ENCODE results near the gene CFTR.
"Not testable (repeated sequence)": the region's sequence is repeated elsewhere in the genome, so short reads cannot be mapped to it uniquely, and the experiment has no call there.

CFTR gene

DNA sequence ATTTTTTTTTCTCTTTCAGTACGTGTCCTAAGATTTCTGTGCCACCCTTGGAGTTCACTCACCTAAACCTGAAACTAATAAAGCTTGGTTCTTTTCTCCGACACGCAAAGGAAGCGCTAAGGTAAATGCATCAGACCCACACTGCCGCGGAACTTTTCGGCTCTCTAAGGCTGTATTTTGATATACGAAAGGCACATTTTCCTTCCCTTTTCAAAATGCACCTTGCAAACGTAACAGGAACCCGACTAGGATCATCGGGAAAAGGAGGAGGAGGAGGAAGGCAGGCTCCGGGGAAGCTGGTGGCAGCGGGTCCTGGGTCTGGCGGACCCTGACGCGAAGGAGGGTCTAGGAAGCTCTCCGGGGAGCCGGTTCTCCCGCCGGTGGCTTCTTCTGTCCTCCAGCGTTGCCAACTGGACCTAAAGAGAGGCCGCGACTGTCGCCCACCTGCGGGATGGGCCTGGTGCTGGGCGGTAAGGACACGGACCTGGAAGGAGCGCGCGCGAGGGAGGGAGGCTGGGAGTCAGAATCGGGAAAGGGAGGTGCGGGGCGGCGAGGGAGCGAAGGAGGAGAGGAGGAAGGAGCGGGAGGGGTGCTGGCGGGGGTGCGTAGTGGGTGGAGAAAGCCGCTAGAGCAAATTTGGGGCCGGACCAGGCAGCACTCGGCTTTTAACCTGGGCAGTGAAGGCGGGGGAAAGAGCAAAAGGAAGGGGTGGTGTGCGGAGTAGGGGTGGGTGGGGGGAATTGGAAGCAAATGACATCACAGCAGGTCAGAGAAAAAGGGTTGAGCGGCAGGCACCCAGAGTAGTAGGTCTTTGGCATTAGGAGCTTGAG, at the start of gene CFTR:
Gene CFTR (plus strand): TSS at position 801 of the 830 bp plus-strand sequence. CDS start 70 bp downstream, outside the sequence.
- peak; percentile 64 for DNase-seq

DNA sequence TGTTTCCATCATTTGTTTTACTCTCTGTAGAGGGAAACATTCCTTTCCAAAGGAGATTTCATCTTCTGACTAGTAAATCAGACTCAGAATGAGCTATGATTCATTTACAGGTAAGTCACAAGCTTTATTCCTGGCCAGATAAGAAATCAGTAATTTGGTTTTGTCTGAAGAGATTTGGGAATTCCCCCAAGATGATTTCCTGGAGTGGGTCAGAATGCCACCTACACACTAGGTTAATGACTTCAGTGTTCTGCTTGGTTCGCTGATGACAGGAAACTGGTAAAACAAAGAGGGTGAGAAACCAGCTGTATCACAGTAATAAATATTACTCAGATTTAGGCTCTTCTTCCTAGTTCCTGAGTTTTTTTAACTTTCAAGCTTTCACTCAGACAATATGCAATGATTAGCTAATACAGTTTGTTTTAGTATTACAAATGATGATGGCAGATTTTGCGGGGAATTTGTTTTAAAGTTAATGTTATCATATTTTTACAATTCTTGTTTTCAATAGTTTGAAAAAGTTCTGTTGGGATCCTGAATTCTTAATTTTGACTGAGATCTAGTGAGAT, 44.3 kb upstream of the CFTR start:
- DNase-seq = no peak

DNA sequence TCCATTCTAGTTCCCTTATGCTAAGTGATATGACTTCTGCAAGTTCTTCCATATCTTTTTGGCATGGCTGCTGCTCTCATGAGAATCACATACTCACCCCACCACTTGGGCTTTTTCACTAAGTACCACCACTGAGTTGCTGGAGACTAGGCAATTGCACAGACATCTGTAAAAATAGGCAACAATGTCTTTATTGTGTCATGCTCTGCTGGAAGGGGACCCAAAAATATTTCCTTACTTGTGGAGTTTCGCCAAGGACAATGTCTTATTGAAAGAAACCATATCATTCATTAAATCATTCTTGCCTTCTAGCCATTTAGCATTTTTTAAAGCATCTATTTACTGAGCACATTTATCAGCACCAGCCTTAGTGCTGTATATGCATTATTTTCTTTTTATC, 35.2 kb upstream of the CFTR start:
- no peak for DNase-seq

DNA sequence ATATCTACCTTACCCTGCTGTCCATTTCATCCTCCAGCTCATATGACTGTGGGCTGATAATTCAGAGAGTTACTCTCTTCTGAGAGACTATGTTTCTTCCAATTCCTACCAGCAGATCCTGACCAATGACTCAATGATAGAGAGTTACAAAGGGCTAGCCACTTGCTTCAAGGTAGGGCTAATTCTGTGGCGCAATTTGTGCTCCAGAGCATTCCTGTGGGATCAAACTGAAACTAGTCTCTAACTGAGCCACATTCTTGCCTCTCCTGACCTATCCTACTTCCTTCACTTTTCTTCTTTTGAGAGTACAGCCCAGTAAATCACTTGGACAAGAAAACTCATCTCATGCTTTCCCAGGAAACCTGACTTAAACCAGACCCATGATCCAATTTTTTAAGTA, 34.6 kb upstream of the CFTR start:
- peak; percentile 80 for DNase-seq

DNA sequence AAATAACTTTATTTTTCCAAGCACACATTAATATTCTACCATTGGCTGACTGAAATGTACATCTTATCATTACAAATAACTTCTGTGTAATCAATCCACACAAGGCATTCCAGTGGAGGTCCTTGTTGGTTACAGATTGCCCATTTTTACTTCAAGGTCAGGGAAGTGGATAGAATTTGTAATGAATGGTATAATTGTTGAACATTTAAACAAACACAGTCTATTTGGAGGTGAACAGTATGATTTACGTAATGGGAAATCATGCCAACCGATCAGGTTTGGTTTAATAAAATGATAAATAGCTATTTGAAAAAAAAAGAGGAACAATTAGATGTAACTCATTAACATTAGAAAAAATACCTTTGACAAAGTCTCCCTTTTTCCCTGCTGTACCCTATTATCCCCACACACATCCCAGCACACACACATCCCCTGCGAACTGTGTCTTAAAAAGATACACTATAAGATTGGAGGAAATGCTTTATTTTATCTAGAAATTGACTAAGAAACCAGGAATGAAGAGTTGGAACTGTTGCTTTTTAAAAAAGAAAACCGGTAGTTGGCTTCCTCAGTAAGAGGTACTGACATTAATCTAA, 33.5 kb upstream of the CFTR start:
- no peak for DNase-seq

DNA sequence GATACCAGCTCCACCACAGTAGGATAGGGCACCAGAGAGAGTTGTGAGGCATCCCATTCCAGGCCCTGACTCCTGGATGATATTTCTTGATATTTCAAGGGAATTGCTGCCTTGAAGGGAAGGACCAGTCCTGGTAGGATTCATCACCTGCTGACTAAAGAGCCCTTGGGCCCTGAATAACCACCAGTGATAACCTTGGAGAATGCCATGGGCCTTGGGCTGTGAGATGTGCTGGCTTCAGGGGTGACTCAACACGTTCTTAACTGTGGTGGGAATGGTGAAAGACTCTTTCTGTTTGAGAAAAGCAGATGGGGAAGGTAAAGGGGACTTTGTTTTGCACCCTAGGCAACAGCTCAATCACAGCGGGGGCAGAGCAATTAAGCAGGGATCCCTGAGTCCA, 31.2 kb upstream of the CFTR start:
- DNase-seq = peak; percentile 53

DNA sequence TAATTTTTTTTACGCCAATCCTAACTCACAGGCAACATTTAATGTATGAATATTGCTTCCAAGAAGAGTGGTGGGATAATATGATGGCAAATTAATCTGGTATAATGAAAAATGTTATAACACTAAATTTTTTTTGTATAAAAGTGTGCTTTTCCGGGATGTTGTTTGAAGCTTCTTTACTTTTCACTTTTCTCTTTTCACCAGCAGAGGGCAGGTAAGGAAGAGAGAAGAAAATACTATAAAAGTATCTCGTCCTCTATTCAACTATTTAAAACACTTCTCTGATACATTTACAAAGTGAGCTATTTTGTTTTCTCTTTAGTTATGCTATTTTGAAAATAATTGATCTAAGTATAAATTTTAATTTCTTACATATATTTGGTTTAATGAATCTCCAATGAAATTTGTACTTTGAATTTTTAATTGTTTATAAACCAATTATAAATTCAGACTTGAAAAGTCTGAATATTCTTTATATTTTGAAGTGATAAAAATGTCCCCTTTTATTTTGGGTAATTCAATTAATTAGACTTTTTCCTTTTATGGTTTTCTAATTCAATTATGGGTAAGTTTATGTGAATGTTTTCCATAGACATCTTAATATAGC, 20.7 kb upstream of the CFTR start:
- no peak for DNase-seq

DNA sequence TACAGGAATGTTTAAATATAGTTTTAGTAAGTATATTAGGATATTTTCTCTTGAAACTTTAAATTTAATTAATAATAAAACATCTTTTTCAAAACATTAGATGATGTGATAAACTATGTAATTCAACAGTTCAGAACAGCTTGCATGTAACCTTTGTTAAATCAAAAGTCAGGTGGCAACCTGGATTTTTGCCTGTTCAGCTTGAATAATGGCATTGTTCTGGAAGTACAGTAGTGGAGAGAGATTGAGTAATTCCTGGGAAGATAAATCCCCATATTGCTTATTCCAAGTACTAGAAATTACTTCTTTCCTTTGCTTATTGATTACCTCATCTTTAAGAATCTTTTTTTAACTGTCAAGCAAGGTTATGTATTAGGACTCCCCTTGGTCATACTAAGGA, 20.1 kb upstream of the CFTR start:
- DNase-seq = no peak

DNA sequence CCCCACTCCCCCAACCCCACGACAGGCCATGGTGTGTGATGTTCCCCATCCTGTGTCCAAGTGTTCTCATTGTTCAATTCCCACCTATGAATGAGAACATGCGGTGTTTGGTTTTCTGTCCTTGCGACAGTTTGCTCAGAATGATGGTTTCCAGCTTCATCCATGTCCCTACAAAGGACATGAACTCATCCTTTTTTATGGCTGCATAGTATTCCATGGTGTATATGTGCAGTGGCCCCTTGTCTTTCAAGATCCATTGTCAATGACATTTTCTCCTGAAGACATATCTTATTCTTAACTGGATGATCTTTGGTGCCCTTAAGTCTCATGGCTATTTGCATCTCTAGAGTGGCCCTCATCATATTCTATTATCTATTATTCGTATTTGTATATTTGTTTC, 19.0 kb upstream of the CFTR start:
- not testable (repeated sequence) for DNase-seq

DNA sequence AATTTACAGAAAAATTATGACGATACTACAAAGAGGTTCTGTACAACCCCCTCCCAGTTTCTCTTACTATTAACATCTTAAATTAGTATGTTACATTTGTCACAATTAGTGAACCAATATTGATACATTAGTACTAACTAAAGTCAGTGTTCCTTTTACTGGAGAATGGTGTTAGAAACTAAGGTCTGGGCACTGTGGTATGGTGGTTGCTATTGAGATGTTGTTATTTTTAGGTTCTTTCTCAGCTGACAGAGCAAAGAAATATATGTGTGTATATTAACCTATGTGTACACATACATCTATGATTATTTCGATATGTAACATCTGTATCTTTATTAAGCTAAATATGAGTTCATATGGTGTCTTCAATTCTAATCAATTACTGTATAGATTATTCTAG, 11.7 kb upstream of the CFTR start:
- no peak for DNase-seq

DNA sequence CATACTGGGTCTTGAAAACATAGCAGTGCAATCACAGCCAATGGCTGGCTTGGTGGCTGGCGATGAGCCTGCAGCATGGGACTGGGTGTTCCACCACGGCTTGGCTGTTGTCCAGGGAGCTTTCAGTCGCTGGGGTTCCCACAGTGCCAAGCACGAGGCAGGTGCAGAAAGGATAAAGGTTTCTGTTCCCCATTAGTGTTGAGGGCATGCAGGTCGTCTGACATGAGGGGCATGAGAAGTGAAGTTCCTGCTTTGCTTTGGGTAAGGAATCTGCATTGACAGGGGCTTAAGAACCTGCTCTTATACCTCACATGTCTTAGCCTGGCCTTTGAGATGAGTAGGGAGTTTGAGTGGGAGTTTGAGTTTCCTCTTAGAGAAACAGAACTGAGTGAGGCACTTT, 9.0 kb upstream of the CFTR start:
- no peak for DNase-seq

DNA sequence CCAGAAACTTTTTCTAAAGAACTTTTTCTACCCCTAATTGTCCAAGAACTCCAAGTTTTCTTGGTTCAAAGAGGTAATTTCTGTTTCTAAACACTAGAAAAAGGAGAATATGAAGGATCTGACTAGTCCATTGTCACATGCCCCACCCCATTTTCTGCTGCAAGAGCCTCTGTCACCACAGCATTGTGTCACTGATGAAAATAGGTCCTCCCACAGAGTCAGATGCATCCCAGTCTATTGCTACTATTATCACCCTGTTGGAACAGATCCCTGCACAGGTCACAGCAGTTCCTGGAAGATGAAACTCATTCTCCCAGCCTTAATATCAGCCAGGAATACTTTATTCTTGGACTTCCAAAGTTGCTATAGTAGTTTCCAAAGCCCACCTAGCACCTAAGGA, 7.5 kb upstream of the CFTR start:
- DNase-seq = no peak

DNA sequence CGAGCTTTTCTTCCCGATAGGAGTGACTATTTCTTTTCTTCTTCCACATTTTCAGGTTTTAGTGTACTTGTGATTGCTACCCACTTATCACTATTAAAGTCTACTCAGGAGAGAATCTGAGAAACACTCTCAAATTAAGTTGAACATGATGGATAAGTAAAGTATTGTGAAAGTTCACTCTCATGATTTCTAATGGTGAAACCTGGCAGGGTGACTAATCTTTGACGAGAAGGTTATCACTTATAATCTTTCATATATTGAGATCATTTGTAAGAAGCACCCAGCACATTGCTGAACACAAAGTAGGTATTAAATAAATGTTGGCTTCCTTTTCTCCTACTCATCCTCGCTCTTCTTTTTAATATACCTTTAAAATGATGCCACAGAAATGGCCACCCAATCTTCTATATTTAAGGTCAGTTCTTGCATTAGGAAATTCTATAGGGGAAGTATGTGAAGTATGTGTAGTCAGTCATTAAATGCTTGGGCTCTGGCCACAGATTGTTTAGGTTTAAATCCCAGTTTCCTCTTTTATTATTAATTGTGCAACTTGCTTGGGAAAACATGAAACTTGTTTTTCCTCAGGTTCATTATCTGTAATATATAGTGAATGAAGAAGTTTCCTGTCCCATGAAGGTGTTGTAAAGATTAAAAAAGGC, 3.1 kb upstream of the CFTR start:
- DNase-seq = no peak

DNA sequence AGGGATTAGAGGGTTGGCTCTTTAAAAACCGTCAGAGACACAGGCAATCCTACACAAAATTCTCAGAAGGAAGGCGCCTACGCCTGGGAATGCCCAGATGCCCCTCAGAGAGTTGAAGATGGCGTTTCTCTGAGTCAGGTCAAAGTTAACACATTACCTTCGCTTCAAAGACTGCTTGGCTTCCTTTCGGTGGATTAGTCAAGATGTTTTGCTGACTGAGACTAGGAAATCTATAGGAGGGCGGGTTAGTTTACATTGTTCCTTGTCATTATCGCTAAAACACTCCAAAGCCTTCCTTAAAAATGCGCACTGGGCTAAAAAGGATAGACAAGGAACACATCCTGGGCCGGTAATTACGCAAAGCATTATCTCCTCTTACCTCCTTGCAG, 995 bp upstream of the CFTR start:
- DNase-seq = no peak

DNA sequence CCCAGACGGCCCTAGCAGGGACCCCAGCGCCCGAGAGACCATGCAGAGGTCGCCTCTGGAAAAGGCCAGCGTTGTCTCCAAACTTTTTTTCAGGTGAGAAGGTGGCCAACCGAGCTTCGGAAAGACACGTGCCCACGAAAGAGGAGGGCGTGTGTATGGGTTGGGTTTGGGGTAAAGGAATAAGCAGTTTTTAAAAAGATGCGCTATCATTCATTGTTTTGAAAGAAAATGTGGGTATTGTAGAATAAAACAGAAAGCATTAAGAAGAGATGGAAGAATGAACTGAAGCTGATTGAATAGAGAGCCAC, 184 bp downstream of the CFTR start:
- no peak for DNase-seq

DNA sequence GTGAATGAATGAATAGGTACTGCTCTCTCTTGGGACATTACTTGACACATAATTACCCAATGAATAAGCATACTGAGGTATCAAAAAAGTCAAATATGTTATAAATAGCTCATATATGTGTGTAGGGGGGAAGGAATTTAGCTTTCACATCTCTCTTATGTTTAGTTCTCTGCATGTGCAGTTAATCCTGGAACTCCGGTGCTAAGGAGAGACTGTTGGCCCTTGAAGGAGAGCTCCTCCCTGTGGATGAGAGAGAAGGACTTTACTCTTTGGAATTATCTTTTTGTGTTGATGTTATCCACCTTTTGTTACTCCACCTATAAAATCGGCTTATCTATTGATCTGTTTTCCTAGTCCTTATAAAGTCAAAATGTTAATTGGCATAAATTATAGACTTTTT, 1.2 kb downstream of the CFTR start:
- DNase-seq = no peak

DNA sequence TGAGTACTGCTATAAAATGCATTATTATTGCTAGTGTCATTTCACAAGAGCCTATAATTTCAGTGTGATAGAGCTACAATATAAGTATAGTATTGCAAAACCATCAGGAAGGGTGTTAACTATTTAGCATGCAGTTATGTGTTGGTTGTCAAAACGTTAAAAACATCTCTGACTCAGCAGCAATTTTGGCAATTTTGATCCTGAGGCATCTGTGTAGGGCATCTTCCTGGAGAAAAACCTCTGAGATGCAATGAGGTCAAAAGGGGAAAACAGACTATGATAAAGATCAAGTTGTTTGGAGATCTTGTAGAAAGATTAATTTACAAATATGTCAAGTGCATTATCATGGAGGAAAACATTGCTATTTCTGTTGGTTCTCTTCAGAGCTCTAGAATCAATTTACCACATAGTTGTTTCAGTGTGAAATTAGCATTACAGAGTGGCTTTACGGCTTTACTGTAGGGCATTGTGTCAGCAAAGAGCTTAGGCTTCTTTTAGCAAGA, 5.3 kb downstream of the CFTR start:
- no peak for DNase-seq

DNA sequence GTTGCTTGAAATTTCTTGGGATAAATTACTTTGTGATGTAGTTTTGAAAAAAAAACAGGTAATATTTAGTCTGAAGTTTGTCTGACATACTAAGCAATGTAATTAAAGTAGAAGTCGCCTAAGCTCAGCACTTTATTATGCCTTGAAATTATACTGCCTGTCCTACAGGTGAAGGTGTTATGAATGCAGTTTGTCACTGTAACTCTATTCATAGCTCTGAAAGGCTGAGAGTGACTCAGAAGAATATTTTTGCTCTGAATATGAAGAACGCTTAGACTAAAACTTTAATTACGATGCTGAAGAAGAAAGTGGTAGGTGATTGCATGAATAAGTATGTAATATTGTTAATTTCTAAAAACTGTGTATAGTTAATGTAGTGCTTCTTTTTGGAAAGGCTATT, 9.2 kb downstream of the CFTR start:
- DNase-seq = no peak

DNA sequence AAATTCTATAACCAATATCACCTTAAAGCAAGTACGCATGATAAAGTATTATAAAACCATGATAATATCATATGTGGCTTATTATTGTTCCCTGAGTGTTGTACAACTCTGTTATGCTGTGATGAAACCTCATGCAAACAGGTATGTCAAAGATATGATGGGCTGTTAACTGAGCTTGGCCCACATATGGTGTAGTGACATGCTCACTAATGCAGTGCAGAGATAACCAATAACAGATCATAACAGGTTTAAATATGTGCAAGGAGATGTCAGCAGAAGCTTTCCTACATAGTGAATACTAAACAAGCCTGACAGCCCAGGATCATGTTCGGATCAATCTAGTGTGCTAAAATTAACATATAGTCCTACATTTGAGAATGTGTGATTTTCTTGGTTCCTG, 9.6 kb downstream of the CFTR start:
- DNase-seq = no peak

DNA sequence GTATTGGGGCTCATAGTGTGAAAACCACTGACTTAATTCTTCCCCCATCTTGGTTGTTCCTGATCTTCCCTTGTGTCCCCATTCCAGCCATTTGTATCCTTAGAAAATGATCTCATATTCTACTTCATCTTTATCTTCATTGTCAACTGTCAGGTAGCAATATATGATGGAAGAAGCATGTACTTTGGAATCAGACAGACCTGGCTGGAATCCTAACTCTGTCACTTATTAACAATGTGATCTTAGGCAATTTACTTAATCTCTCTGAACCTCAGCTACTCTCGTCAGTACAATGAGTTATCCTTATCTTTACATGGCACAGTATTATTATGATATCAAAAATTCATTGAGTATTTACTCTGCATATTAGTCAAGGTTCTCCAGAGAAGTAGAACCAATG, 10.1 kb downstream of the CFTR start:
- no peak for DNase-seq

DNA sequence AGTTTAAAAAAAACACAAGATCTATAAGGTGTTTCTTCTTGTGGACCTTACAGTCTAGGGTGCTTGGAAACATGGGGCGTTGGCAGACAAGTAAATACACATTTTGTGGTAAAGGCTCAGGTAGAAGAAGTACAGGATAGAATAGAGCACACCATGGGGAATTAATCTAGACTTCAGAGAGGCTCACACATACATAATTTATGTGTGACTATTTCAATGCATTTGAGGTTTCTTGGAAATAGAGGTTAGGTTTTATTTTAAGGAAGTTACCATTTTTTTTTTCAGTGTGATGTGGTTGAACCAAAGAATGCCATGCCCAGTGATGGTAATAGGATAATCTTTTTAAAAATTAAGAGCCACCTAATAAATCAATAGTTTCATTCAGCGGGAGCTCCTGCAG, 12.8 kb downstream of the CFTR start:
- no peak for DNase-seq

DNA sequence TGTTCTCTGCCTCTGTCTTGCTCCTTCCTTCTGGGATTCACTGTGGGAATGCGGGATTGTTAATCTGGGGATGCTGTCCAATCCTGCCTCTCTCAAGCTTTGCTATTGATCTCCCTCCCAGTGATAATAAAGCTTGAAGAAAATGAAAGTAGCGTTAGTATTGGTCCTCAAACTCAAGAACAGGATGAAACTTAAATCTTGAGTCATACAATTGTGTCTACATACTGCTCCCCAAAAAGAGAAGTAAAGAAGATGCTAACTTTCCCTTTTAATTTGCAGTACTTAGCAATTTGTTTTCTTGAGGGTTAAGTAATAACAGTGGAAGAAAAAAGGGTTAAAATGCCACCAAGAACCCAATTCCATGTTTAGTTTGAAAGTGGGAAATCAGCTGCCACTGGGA, 13.6 kb downstream of the CFTR start:
- no peak for DNase-seq

DNA sequence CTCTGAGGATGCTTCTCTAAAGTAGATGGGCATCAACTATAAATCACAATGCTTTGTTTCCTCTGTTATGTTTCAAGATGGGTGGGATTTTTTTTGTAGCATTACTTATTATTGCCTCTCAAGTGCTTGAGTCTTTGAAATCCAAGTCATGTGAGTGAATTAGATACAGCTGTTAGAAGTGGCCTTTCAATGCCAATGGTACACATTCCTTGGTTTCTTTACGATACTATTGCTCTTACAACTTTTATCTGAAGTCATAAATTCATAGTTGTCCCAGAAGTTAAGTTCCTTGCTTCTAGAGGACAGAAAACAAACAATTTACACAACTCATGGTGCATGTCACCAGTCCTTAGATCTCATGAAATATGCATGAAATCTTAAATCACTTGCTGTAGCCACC, 15.5 kb downstream of the CFTR start:
- DNase-seq = no peak

DNA sequence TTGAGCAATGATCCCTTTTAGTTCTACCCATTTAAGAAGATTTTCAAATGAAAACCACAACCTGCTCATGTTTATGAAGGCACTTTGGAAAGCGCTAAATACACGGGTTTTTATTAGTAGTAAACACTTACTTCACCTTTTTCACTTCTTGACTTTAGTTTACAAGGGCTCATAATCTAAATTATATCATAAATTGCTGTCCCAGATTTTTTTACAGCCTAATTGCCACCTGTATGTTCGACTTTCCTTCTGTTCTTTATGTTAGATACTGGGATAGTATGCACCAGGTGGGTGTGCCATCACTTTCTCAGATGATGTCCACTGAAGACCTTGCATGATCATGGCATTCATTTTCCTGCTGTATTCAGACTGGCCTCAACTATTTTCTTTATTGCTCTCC, 22.5 kb downstream of the CFTR start:
- DNase-seq = no peak

All from islet precursor cell (in vitro differentiated cells).